GM23248 (cell line): ENCODE data around the gene MAN1B1. TPM values are rescaled to one million over a fixed set of nuclear protein-coding genes. Genes with fewer than 3 reads are reported as not detected.

Experiments
- DNase-seq: peaks from one replicate; pipeline ENCODE4 v3.0.0-alpha.2; 2015
- H2AFZ ChIP-seq: fragments of 200-600 bp; sonication (generic); 2 replicates; pipeline ENCODE4 v1.6.1; 2016; ENCODE audit warnings: antibody characterized with exemption
- H3F3A ChIP-seq: fragments of 200-600 bp; sonication (generic); 2 replicates; pipeline ENCODE4 v1.6.1; 2016; ENCODE audit warnings: mild to moderate bottlenecking, antibody characterized with exemption, mixed run types; ENCODE audit not compliant: insufficient read depth
- H3K27ac ChIP-seq: fragments of 200-600 bp; sonication (generic); 2 replicates; pipeline ENCODE4 v1.5.1; 2016; ENCODE audit warnings: mild to moderate bottlenecking
- H3K27me3 ChIP-seq: fragments of 200-600 bp; sonication (generic); replicated peaks from 2 replicates; pipeline ENCODE4 v1.6.1; 2016; ENCODE audit warnings: mild to moderate bottlenecking; ENCODE audit not compliant: insufficient read depth
- H3K36me3 ChIP-seq: fragments of 200-600 bp; sonication (generic); 2 replicates; pipeline ENCODE4 v1.6.1; 2016; ENCODE audit warnings: low read depth, mild to moderate bottlenecking
- H3K4me1 ChIP-seq: fragments of 200-600 bp; sonication (generic); 2 replicates; pipeline ENCODE4 v1.6.1; 2016; ENCODE audit warnings: mild to moderate bottlenecking; ENCODE audit not compliant: insufficient read depth
- H3K4me2 ChIP-seq: fragments of 200-600 bp; sonication (generic); one replicate; pipeline ENCODE4 v1.6.1; 2016; ENCODE audit warnings: mild to moderate bottlenecking; ENCODE audit not compliant: unreplicated experiment
- H3K4me3 ChIP-seq: fragments of 200-600 bp; sonication (generic); 2 replicates; pipeline ENCODE4 v1.5.1; 2016; ENCODE audit warnings: mild to moderate bottlenecking
- H3K79me2 ChIP-seq: fragments of 200-600 bp; sonication (generic); 2 replicates; pipeline ENCODE4 v1.6.1; 2016; ENCODE audit warnings: mild to moderate bottlenecking; ENCODE audit not compliant: insufficient read depth
- H3K9ac ChIP-seq: fragments of 200-600 bp; sonication (generic); 2 replicates; pipeline ENCODE4 v1.6.1; 2016; ENCODE audit warnings: mild to moderate bottlenecking
- H3K9me2 ChIP-seq: fragments of 200-600 bp; sonication (generic); 2 replicates; pipeline ENCODE4 v1.6.1; 2016; ENCODE audit warnings: mixed run types, mild to moderate bottlenecking, moderate library complexity; ENCODE audit not compliant: insufficient read depth
- H3K9me3 ChIP-seq: fragments of 200-600 bp; sonication (generic); one replicate; pipeline ENCODE4 v1.6.1; 2017; ENCODE audit warnings: low read depth
- H4K20me1 ChIP-seq: fragments of 200-600 bp; sonication (generic); 2 replicates; pipeline ENCODE4 v1.6.0; 2016; ENCODE audit not compliant: insufficient read depth
- EZH2 ChIP-seq: fragments of 200-600 bp; sonication (generic); IDR thresholded peaks from 2 replicates; pipeline ENCODE4 v1.6.1; 2018; ENCODE audit warnings: antibody characterized with exemption, mild to moderate bottlenecking; ENCODE audit not compliant: insufficient read depth, poor library complexity, severe bottlenecking
- EZH2phosphoT487 ChIP-seq: fragments of 200-600 bp; sonication (generic); IDR thresholded peaks from 2 replicates; pipeline ENCODE4 v1.6.1; 2018; ENCODE audit warnings: antibody characterized with exemption, moderate library complexity, mild to moderate bottlenecking, low read depth; ENCODE audit not compliant: insufficient read depth
- WGBS, 2 experiments: methylation state at CpG; one replicate each; pipeline ENCODE4 v1.1.6; 2015 to 2017; ENCODE audit warnings: low lambda C conversion rate in 2 of 2, low coverage in 1 of 2; ENCODE audit errors: missing lambda C conversion rate in 2 of 2; 5-methylcytosine and 5-hydroxymethylcytosine counted together
- in situ Hi-C: fragments of 300-500 bp; cut with MboI; formaldehyde crosslinking; loops from 2 replicates; pipeline ENCODE4 v1.15.0; 2020
- polyA plus RNA-seq: library from polyadenylated mRNA; unstranded; fragments of >200 nt; fragmentation: Nextera tagmentation; extraction: Ambion mirVana; gene quantifications from 2 replicates; pipeline ENCODE4 v1.2.1, GENCODE V29; 2016
- total RNA-seq: library from RNA; depleted of rRNA; stranded (reverse); fragments of >200 nt; shearing (Covaris generic); gene quantifications from 2 replicates; pipeline ENCODE4 v1.2.3, GENCODE V29; 2014

Gene MAN1B1
- total and polyA plus RNA-seq, 2 experiments from 2014 or later: 101 to 136 TPM

DNA sequence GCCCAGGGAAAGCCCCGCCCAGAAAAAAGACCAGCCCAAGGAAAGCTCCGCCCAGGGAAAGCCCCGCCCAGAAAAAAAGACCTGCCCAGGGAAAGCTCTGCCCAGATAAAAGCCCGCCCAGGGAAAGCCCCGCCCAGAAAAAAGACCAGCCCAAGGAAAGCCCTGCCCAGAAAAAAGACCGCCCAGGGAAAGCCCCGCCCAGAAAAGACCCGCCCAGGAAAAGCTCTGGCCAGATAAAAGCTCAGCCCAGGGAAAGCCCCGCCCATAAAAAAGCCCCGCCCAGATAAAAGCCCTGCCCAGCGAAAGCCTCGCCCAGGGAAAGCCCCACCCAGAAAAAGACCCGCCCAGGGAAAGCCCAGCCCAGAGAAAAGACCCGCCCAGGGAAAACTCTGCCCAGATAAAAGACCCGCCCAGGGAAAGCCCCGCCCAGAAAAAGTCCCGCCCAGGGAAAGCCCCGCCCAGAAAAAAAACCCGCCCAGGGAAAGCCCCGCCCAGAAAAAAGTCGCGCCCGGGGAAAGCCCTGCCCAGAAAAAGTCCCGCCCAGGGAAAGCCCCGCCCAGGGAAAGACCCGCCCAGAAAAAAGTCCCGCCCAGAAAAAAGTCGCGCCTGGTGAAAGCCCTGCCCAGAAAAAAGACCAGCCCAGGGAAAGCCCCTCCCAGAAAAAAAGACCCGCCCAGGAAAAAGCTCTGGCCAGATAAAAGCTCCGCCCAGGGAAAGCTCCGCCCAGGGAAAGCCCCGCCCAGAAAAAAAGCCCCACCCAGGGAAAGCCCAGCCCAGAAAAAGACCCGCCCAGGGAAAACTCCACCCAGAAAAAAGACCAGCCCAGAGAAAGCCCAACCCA, 64.1 kb downstream of the MAN1B1 start:
- no peaks in the 10 kb centered on the region for H3K4me1 ChIP-seq
- H3K9me3 ChIP-seq: no peaks in the 10 kb centered on the region
- H3K9ac ChIP-seq: no peak overlapping the region
- H3K36me3 ChIP-seq: no peaks in the 10 kb centered on the region
- no peaks in the 10 kb centered on the region for H3K79me2 ChIP-seq
- H3K4me2 ChIP-seq: no peak overlapping the region
- H4K20me1 ChIP-seq: no peaks in the 10 kb centered on the region
- WGBS, 2 experiments: 33 to 39% methylated on average over 16 to 34 of the region's 34 CpGs
- H3K27me3 ChIP-seq: no peaks in the 10 kb centered on the region
- TF ChIP-seq EZH2phosphoT487 (no peak), EZH2 (no peak)
- H3K4me3 ChIP-seq: no peak overlapping the region
- in situ Hi-C loops: no loop called here
- H3K9me2 ChIP-seq: no peaks in the 10 kb centered on the region
- no peaks in the 10 kb centered on the region for H3F3A ChIP-seq
- peak; percentile 47 for DNase-seq
- H3K27ac ChIP-seq: no peak overlapping the region
- H2AFZ ChIP-seq: no peak overlapping the region

DNA sequence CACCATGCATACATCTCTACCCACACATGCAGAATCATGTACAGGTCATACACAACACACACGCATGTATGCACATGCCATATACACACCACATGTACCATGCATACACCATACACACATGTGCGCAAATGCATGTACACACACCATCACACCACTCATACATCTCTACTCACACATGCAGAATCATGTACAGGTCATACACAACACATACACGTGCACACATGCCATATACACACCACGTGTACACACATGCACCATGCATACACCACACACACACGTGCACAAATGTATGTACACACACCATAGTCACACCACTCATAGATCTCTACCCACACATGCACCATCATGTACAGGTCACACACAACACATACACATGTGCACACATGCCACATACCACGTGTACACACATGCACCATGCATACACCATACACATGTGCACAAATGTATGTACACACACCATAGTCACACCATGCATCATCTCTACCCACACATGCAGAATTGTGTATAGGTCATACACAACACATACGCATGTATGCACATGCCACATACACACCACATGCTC, 66.1 kb downstream of the MAN1B1 start:
- Histone ChIP-seq H3K4me2 (no peak overlapping the region), H4K20me1 (no peaks in the 10 kb centered on the region), H3K9me3 (no peaks in the 10 kb centered on the region), H3K79me2 (no peaks in the 10 kb centered on the region), H3K27me3 (no peaks in the 10 kb centered on the region), H2AFZ (no peak overlapping the region), H3K9me2 (no peaks in the 10 kb centered on the region), H3K36me3 (no peaks in the 10 kb centered on the region), H3K27ac (no peak overlapping the region), H3K4me3 (no peak overlapping the region), H3K4me1 (no peaks in the 10 kb centered on the region), H3F3A (no peaks in the 10 kb centered on the region), H3K9ac (no peak overlapping the region)
- no peak for TF ChIP-seq EZH2phosphoT487
- TF ChIP-seq EZH2: no peak
- no peak for DNase-seq
- in situ Hi-C loops: no loop called here
- WGBS, 2 experiments: 79 to 81% methylated on average over 7 of the region's 7 CpGs

DNA sequence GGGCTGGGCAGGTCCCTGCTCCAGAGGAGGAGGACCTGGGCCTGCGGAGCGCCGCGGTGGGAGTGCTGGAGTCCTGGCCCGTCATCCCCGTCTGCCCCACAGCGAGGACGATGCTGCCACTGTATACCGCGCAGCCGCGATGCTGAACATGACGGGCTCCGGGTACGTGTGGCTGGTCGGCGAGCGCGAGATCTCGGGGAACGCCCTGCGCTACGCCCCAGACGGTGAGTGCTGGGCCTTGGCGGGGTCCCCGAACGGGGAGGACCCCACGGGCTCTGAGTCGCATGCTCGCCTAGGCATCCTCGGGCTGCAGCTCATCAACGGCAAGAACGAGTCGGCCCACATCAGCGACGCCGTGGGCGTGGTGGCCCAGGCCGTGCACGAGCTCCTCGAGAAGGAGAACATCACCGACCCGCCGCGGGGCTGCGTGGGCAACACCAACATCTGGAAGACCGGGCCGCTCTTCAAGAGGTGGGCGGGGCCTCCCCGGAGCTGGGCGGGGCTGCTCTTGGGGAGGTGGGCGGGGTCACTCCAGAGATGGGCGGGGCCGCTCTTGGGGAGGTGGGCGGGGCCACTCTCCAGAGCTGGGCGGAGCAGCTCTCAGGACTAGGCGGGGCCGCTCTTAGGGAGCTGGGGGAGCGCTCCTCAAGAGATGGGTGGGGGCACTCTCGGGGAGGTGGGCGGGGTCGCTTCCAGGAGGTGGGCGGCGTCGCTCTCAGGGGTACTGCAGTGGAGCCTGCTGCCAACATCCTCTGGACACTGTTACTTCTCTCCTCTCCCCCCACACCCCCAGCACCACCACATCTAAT, 70.0 kb downstream of the MAN1B1 start:
- peaks cover 19% of the 10 kb centered on the region for H3K27me3 ChIP-seq
- no peaks in the 10 kb centered on the region for H3K9me2 ChIP-seq
- H3K4me3 ChIP-seq: peak overlapping the region; percentile 51
- no peaks in the 10 kb centered on the region for H3K36me3 ChIP-seq
- WGBS, 2 experiments: 3 to 4% methylated on average over 51 to 65 of the region's 65 CpGs
- no peaks in the 10 kb centered on the region for H4K20me1 ChIP-seq
- DNase-seq: peak; percentile 85
- in situ Hi-C loops: no loop called here
- H3K4me2 ChIP-seq: peak overlapping the region; percentile 74
- H2AFZ ChIP-seq: peak overlapping the region; percentile 68
- H3F3A ChIP-seq: no peaks in the 10 kb centered on the region
- H3K27ac ChIP-seq: no peak overlapping the region
- no peaks in the 10 kb centered on the region for H3K4me1 ChIP-seq
- TF ChIP-seq EZH2phosphoT487 (no peak), EZH2 (no peak)
- no peaks in the 10 kb centered on the region for H3K79me2 ChIP-seq
- H3K9me3 ChIP-seq: no peaks in the 10 kb centered on the region
- peak overlapping the region; percentile 47; the same call in 1 of the 2 replicates for H3K9ac ChIP-seq

DNA sequence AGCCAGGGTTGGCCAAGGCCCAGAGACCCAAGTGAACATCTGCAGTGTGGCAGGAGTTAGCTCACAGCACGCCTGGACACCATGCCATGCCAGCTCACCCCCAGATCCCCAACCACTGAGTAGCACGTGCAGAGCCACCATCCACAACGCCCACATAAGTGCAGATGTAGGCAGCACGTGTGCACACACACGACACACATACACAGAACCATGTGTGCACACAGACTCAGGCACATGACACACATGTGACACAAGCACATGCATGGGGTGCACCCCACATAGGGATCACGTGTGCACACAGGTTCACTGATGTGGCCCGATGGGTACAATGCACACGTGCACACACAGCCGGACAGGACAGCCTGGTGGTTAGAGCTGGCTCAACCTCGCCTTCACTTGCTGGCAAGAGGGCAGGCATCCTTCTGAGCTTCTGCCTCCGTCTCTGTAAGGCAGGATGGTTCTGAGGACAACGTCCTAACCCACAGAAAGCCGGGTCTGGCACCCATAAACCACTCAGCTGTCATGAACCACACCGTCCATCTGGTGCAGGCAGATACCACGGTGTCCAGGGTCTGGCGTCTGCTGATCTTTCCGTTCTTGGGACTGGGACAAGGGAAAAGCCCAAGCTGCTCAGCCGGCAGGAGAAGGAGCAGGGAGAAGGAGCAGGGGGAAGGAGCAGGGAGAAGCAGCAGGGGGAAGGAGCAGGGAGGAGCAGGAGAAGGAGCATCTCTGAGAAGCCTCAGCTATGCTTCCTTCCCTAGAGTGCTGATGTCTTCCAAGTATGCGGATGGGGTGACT, 71.0 kb downstream of the MAN1B1 start:
- Histone ChIP-seq H3K9ac (no peak overlapping the region), H3K27me3 (peaks cover 28% of the 10 kb centered on the region), H3K4me1 (no peaks in the 10 kb centered on the region), H3K79me2 (no peaks in the 10 kb centered on the region), H4K20me1 (no peaks in the 10 kb centered on the region), H3K9me2 (no peaks in the 10 kb centered on the region), H3F3A (no peaks in the 10 kb centered on the region), H3K9me3 (no peaks in the 10 kb centered on the region), H3K27ac (no peak overlapping the region), H2AFZ (no peak overlapping the region), H3K4me3 (no peak overlapping the region), H3K4me2 (no peak overlapping the region), H3K36me3 (no peaks in the 10 kb centered on the region)
- no peak for TF ChIP-seq EZH2
- WGBS, 2 experiments: 0 to 3% methylated on average over 17 to 19 of the region's 19 CpGs
- in situ Hi-C loops: no loop called here
- DNase-seq: peak; percentile 64
